ENCODE results near the gene UBA52.
A peak's percentile ranks its signal among the peaks of the same experiment; 100 is the strongest.
"Not testable (repeated sequence)": the region's sequence is repeated elsewhere in the genome, so short reads cannot be mapped to it uniquely, and the experiment has no call there.

The UBA52 gene

GRCh38 chr19:18571564-18572344, at the start of gene UBA52:
TSS of gene UBA52 (plus strand) at chr19:18571857. CDS start at chr19:18573301, 1,444 bp downstream.
- peak; percentile 82 to 89 for DNase-seq

GRCh38 chr19:18522124-18522861, 49.4 kb upstream of the UBA52 start:
- DNase-seq: peak; percentile 97 to 99

- not testable (repeated sequence) for DNase-seq
These were observed 48.7 kb upstream of the UBA52 start for GRCh38 chr19:18522862-18523440.

GRCh38 chr19:18523841-18524240, 47.8 kb upstream of the UBA52 start:
- no peak for DNase-seq

- no peak for DNase-seq
These were observed 45.3 kb upstream of the UBA52 start for GRCh38 chr19:18526316-18526715.

GRCh38 chr19:18529782-18530181, 41.9 kb upstream of the UBA52 start:
- no peak for DNase-seq

- DNase-seq: no peak
These were observed 40.2 kb upstream of the UBA52 start for GRCh38 chr19:18531485-18531884.

GRCh38 chr19:18532168-18532890, 39.3 kb upstream of the UBA52 start:
- DNase-seq: no peak

GRCh38 chr19:18533058-18533457, 38.6 kb upstream of the UBA52 start:
- DNase-seq: no peak

GRCh38 chr19:18536475-18536874, 35.2 kb upstream of the UBA52 start:
- DNase-seq: no peak

GRCh38 chr19:18537431-18537830, 34.2 kb upstream of the UBA52 start:
- no peak for DNase-seq

GRCh38 chr19:18538115-18538514, 33.5 kb upstream of the UBA52 start:
- no peak for DNase-seq

- DNase-seq: no peak
These were observed 32.3 kb upstream of the UBA52 start for GRCh38 chr19:18539372-18539771.

- not testable (repeated sequence) for DNase-seq
These were observed 31.5 kb upstream of the UBA52 start for GRCh38 chr19:18540200-18540599.

GRCh38 chr19:18541258-18541991, 30.2 kb upstream of the UBA52 start:
- no peak for DNase-seq

- DNase-seq: no peak
These were observed 29.4 kb upstream of the UBA52 start for GRCh38 chr19:18541992-18542940.

GRCh38 chr19:18542941-18543813, 28.5 kb upstream of the UBA52 start, which contains the start of gene FKBP8:
TSS of gene FKBP8 (minus strand) at chr19:18543573. CDS start at chr19:18541970, 1,603 bp downstream.
- DNase-seq: peak; percentile 8 to 52

- no peak for DNase-seq
These were observed 27.7 kb upstream of the UBA52 start for GRCh38 chr19:18543814-18544475.

- no peak for DNase-seq
These were observed 20.0 kb upstream of the UBA52 start for GRCh38 chr19:18551631-18552030.

All from NCI-H187 (cell line).